Breast epithelium (tissue), 4 donors: ENCODE data around the gene TIMP1. TPM values are rescaled to one million over a fixed set of nuclear protein-coding genes. Genes with fewer than 3 reads are reported as not detected.
A peak's percentile ranks its signal among the peaks of the same experiment; 100 is the strongest.

Experiments
- DNase-seq, 2 donors: peaks; one replicate each; pipeline ENCODE4 v3.0.0-alpha.2; 2019; ENCODE audit warnings: low spot score in 2 of 2
- H3K27ac ChIP-seq, 2 donors: fragments of 200-600 bp; sonication (generic) in 1 of 2; one replicate each; pipeline ENCODE4 v1.5.1; 2016 to 2019; ENCODE audit warnings: mild to moderate bottlenecking in 1 of 2
- H3K27me3 ChIP-seq, 2 donors: fragments of 200-600 bp; sonication (generic) in 1 of 2; one replicate each; pipeline versions ENCODE4 v1.5.1 to v1.6.0; 2017 to 2019; ENCODE audit warnings: control low read depth in 1 of 2, mild to moderate bottlenecking in 1 of 2
- H3K36me3 ChIP-seq: fragments of 200-600 bp; one replicate; pipeline ENCODE4 v1.5.1; 2019
- H3K4me1 ChIP-seq, 2 donors: fragments of 200-600 bp; sonication (generic); one replicate each; pipeline ENCODE4 v1.5.1; 2016 to 2019; ENCODE audit warnings: control low read depth in 1 of 2
- H3K4me3 ChIP-seq, 3 donors: fragments of 200-600 bp; sonication (generic); 1 replicate in 2 of 3; 2 replicates in 1 of 3; pipeline ENCODE4 v1.5.1; 2016 to 2019; ENCODE audit warnings: mild to moderate bottlenecking in 3 of 3, moderate library complexity in 2 of 3
- H3K9me3 ChIP-seq, 2 donors: fragments of 200-600 bp; sonication (generic) in 1 of 2; one replicate each; pipeline ENCODE4 v1.5.1; 2016 to 2019; ENCODE audit warnings: control low read depth in 1 of 2
- CTCF ChIP-seq, 3 donors: fragments of 450-650 bp; IDR thresholded peaks; one replicate each; pipeline ENCODE4 v1.5.1; 2016 to 2017; ENCODE audit warnings: antibody characterized with exemption in 3 of 3, mild to moderate bottlenecking in 3 of 3, moderate library complexity in 3 of 3
- POLR2A ChIP-seq: fragments of 450-650 bp; IDR thresholded peaks from one replicate; pipeline ENCODE4 v1.6.1; 2016; ENCODE audit warnings: antibody characterized with exemption, mild to moderate bottlenecking, moderate library complexity
- POLR2AphosphoS5 ChIP-seq, 3 donors: sonication (generic); formaldehyde crosslinking; IDR thresholded peaks; one replicate each; pipeline ENCODE4 v1.6.1; 2017; ENCODE audit warnings: antibody characterized with exemption in 3 of 3
- intact Hi-C: fragments of 100-400 bp; cut with DNase I; formaldehyde crosslinking; loops from one replicate; pipeline ENCODE4 v1.15.1; 2023; ENCODE audit warnings: low total_unique reads
- total RNA-seq, 3 donors: library from RNA; depleted of rRNA; stranded (reverse); fragments of >200 nt; gene quantifications; one replicate each; pipeline ENCODE4 v1.1.0, GENCODE V29; 2016

Gene TIMP1
- total RNA-seq, 3 donors from 2014 or later, result 85.9 to 225 (median 180) TPM

- intact Hi-C loops, result no loop called here
These were observed 32.4 kb downstream of the TIMP1 start for GRCh38 chrX:47614618-47615017.

GRCh38 chrX:47618923-47619485, 36.8 kb downstream of the TIMP1 start:
- no peak for DNase-seq
- Histone ChIP-seq H3K27me3 (peaks cover 0 to 41% of the 10 kb centered on the region in 2 donors), H3K4me3 (peak overlapping the region in 1 of 3 donors; percentile 62), H3K27ac (no peak overlapping the region), H3K36me3 (no peaks in the 10 kb centered on the region), H3K4me1 (no peaks in the 10 kb centered on the region), H3K9me3 (peaks cover 0 to 2% of the 10 kb centered on the region in 2 donors)
- intact Hi-C loops, result no loop called here
- TF ChIP-seq POLR2A (no peak), POLR2AphosphoS5 (IDR thresholded peaks at IDR 0.05) (no peak), CTCF (IDR thresholded peaks at IDR 0.05) (no peak)

More at GRCh38 chrX:47614618-47615017, 32.4 kb downstream of the TIMP1 start:
- H3K4me3 ChIP-seq, result no peak overlapping the region
- TF ChIP-seq POLR2A (no peak), CTCF (IDR thresholded peaks at IDR 0.05) (no peak), POLR2AphosphoS5 (IDR thresholded peaks at IDR 0.05) (no peak)
- no peak overlapping the region for H3K27ac ChIP-seq
- no peak for DNase-seq
- H3K36me3 ChIP-seq, result no peaks in the 10 kb centered on the region
- no peaks in the 10 kb centered on the region for H3K4me1 ChIP-seq
- peaks cover 0 to 45% of the 10 kb centered on the region in 2 donors for H3K27me3 ChIP-seq
- peaks cover 0 to 4% of the 10 kb centered on the region in 2 donors for H3K9me3 ChIP-seq

GRCh38 chrX:47619486-47620302, 37.5 kb downstream of the TIMP1 start, which contains the start of gene SYN1:
Gene SYN1, minus strand, starts transcription at chrX:47619857. Its CDS starts 129 bp downstream, at chrX:47619728.
- H3K9me3 ChIP-seq, result no peaks in the 10 kb centered on the region
- H3K4me3 ChIP-seq, result peak within 1 kb of the TSS; percentile 23 to 62 (median 37)
- H3K36me3 ChIP-seq, result no peaks in the 10 kb centered on the region
- no peak within 1 kb of the TSS for H3K27ac ChIP-seq
- H3K27me3 ChIP-seq, result peaks cover 0 to 35% of the 10 kb centered on the region in 2 donors
- no peaks in the 10 kb centered on the region for H3K4me1 ChIP-seq
- DNase-seq, result peak; percentile 57 to 74
- TF ChIP-seq POLR2AphosphoS5 (IDR thresholded peaks at IDR 0.05), result peak in 1 of 3 donors; percentile 44
- TF ChIP-seq CTCF (IDR thresholded peaks at IDR 0.05), result no peak
- no peak for TF ChIP-seq POLR2A
- intact Hi-C loops, result loop anchor here (10.0 kb wide), 1 partner anchor 45 kb away; no protein-coding TSS in a partner anchor

- H3K4me1 ChIP-seq, result no peaks in the 10 kb centered on the region
- H3K27ac ChIP-seq, result no peak overlapping the region
- peaks cover 0 to 34% of the 10 kb centered on the region in 2 donors for H3K27me3 ChIP-seq
- DNase-seq, result no peak
- no peaks in the 10 kb centered on the region for H3K9me3 ChIP-seq
- no peaks in the 10 kb centered on the region for H3K36me3 ChIP-seq
- H3K4me3 ChIP-seq, result no peak overlapping the region
- intact Hi-C loops, result loop anchor here (10.0 kb wide), 1 partner anchor 45 kb away; no protein-coding TSS in a partner anchor
- TF ChIP-seq CTCF (IDR thresholded peaks at IDR 0.05), result no peak
- TF ChIP-seq POLR2AphosphoS5 (IDR thresholded peaks at IDR 0.05), result no peak
- TF ChIP-seq POLR2A, result no peak
These were observed 38.1 kb downstream of the TIMP1 start for GRCh38 chrX:47620303-47620685.

- Histone ChIP-seq H3K4me3 (no peak overlapping the region), H3K4me1 (no peaks in the 10 kb centered on the region), H3K27me3 (peaks cover 0 to 32% of the 10 kb centered on the region in 2 donors), H3K36me3 (no peaks in the 10 kb centered on the region), H3K27ac (no peak overlapping the region), H3K9me3 (no peaks in the 10 kb centered on the region)
- intact Hi-C loops, result loop anchor here (10.0 kb wide), 1 partner anchor 47 kb away; no protein-coding TSS in a partner anchor
- no peak for TF ChIP-seq CTCF (IDR thresholded peaks at IDR 0.05)
- TF ChIP-seq POLR2A, result no peak
- DNase-seq, result no peak
These were observed 39.6 kb downstream of the TIMP1 start for GRCh38 chrX:47621851-47622250.
